SKM-1 treated with dmso at 0.1 percent for 144 hours (cell line): ENCODE data around the gene IL4I1.
"Not testable (repeated sequence)": the region's sequence is repeated elsewhere in the genome, so short reads cannot be mapped to it uniquely, and the experiment has no call there.

Experiments
- DNase-seq: peaks from one replicate; lab custom pipeline; 2025; ENCODE audit not compliant: unreplicated experiment; lab: John Stamatoyannopoulos, UW

IL4I1 gene

DNA sequence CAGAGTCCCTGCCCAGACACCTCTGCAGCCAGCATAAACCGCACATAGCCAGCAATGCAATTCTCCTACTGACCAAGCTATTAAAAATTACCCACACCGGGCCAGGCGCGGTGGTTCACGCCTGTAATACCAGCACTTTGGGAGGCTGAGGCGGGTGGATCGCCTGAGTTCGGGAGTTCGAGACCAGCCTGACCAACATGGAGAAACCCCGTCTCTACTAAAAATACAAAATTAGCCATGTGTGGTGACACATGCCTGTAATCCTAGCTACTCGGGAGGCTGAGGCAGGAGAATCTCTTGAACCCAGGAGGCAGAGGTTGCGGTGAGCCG is 28.2 kb upstream of the IL4I1 start:
- not testable (repeated sequence) for DNase-seq

- no peak for DNase-seq
Observed at GRCh38 chr19:49924004-49924880, 27.6 kb upstream of the IL4I1 start.

DNA sequence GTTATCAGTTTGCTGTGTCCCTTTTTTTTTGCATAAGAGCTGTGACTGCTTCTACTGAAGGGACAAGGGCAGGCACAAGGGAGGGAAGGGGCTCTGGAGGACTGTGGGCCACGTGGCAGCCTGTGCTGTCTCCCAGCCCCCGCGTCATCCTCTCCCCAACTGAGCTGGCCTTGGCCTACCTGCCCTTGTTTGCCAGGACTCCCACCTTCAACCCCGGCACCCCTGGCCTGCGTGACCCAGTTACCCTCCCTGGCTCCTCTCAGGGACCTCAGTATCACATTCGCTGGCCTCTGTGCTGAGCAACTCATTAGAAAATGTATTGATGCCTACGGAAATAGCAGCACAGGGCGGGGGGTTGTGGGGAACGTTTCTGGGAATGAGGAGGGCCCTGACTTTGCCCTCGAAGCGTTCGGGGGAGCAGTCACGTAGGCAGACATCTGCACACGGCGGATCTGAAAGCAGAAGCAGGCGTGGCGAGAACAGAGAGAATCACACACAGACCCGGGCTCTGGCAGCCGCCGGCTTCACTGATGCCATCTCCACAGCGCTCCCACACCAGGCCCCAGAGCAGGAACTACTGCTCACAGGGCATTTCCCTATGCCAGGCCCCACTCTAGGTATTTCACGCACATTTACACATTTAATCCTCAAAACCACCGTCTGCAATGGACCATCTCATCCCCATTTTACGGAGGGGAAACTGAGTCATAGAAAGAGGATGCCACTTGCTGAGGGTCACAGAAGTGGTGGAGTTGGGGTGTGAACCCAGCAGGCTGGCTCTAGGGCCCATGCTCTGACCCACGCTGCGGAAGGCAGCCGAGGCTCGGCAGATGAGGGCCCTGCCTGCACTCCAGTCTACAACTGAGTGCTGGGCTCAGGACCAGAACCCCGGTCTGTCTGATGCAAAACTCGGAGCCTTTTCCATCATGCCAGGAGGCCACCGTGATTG is 26.6 kb upstream of the IL4I1 start:
- DNase-seq = no peak

DNA sequence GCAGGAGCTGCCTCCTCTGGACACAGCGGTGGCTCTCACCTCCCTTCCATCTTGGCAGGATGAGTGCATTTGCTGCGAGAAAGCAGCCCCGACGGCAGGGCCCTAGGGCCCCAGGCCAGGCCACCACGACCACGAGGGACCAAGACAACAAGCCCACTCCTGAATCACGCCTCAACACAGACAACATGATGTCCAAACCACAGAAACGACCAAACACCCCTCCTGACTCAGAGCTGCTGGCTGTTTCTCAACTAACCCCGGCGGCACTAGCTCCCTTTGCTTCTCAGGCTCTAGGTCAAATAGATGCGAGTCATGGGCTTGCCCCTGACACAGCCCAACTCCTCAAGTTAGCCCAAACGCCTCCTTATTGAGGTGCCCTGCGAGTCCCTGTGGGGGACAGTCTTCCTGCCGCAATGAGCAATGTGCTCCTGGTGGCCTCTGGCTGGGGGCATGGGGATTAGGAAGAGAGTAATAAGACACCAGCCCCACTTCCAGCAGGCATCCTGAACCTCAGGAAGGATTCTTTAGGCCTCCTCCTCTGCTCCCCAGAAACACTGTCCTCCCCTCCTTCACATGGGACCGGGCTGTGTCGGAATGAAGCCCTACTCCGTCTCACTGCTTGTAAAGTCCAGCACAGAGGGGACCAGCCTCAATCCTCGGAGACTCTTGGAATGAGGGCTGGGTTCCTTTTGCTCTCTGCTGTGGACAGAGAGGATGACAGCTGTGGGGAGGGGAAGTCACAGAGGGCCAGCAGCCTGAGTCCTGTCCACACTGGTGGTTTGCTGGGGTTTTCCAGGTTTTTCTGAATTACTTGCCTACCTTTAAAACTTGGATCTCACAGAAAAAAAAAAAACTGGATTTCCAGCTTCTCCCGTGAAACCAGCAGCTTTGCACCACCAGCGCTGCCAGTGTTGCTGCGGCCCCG is 25.4 kb upstream of the IL4I1 start:
- DNase-seq = no peak

GRCh38 chr19:49920624-49921363 is 24.1 kb upstream of the IL4I1 start:
- DNase-seq = no peak

GRCh38 chr19:49918089-49918488 is 21.4 kb upstream of the IL4I1 start:
- no peak for DNase-seq

DNA sequence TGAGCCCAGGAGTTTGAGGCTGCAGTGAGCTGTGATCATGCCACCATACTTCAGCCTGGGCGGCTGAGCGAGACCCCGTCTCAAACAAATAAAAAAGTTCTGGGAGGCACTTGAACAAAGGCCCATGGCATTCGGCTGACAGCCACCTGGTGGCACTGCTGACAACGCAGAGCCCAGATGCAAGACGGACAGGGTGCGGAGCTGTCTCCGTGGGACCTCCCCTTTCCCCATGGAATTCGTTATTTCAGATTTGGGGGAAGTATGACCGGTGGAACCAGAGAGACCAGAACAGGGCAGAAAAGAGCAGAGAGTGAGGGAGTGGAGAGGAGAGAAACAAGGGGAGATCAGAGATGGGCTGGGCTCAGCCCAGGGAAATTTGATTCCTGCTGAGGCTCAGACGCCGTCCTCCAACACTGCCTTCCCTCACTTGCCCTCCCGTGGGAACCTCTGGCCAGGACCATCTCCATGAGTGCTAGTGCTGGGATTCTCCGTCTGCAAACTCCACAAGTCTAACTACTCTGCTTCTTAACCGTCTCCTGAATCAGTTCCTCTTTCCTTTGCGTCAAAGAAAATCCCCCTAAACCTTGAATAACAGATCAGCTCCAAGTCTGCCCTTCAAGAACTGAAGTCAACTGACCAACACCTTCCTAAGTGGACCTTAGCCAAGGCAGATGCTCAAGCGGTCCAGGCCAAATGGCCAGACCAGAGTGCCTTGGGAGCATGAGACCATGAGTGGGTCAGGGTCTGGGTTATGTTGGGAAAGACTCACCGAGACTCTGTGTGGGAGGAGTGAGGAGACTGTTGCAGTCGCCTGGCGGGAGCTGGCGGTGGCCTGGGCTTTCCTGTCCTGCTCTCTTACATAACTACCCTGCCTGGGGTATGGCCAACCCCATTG is 20.4 kb upstream of the IL4I1 start:
- DNase-seq = no peak

GRCh38 chr19:49915271-49915670 is 18.6 kb upstream of the IL4I1 start:
- no peak for DNase-seq

- DNase-seq = no peak
Observed at GRCh38 chr19:49913720-49914119, 17.0 kb upstream of the IL4I1 start.

DNA sequence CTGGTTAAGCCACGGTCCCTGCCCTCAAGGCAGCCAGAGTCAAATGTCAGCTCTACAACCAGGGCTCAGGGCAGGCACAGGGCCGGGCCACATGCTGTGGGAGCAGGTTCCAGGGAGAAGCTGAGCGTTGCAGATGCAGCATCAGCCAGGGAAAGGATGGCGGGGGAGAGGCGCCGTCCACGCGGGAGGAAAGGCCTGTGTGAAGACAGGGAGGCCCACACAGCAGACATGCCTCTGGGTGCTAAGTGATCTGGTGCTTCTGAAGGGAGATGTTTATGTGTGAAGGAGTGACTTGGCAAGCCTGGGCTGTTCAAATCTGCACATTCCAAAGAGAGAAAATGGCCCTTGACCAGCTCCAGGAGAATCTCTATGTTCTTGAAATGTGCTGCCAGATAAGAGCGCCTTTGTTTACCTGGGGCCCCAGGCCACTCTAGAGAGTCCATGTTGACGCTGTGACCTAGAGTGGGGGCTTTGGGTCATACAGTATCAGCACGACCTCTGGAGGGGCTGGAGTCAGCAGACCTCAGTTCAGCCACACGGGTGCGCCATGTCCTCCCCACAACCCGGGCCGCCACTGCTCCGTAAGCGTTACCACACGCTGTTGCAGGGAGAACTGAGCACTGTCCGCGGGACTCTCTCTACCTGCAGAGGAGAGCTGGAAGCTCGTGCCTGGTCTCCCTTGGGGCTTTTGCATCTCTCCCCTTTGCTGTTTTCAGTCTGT is 16.4 kb upstream of the IL4I1 start:
- DNase-seq = no peak

DNA sequence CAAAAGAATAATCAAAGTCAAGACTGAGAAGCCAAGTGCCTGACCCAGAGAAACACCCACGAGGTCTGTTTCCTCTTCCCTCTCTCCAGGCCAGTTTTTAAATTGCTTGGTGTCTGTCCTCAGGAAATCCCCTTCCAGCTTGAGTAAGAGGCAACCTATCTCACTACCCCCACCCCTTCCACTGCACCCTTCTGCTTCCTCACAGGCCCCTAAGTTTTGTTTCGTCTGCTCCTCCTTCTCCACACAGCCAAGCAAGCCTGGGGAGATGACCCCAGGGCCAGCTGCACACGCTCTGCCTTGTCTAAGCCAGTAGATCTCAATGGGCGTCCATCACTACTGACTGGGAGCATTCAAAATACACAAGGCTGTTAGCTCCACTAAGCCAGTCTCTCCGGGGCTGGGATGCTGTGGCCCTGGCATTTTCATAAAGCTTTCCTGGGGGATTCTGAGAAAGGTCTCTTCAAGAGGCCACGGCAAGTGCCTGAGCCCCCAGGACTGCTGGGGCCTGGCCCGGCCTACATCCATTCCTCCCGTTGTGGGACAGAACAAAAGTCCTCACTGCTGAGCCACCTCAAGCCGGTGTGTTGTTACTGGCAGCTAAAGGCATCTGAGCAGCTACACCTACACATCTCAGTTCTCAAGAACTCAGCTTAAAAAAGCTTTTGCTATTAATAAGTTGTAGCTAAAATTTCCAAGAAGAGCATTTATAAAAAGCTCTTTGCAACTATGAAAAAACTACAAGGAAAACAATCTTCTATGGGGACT is 14.9 kb upstream of the IL4I1 start:
- DNase-seq = peak; percentile 34

DNA sequence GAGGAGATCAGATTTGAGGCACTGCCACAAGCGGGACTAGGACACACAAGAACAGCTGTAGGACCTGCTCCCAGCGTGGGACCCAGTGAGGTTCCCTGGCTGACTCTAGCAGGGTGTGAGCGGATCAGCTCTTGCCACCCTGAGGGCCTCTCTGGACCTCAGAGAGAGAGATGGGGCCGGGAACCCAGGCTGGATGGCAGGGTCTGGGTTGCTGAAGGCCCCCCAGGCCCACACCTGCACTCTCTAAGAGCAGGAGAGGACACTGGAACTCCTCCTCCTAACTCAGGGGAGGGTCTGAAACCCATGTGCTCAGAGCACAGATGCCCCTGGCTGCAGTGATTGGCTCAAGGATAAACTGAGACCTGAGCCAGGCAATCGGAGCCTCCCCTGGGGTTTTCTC is 13.5 kb upstream of the IL4I1 start:
- no peak for DNase-seq

DNA sequence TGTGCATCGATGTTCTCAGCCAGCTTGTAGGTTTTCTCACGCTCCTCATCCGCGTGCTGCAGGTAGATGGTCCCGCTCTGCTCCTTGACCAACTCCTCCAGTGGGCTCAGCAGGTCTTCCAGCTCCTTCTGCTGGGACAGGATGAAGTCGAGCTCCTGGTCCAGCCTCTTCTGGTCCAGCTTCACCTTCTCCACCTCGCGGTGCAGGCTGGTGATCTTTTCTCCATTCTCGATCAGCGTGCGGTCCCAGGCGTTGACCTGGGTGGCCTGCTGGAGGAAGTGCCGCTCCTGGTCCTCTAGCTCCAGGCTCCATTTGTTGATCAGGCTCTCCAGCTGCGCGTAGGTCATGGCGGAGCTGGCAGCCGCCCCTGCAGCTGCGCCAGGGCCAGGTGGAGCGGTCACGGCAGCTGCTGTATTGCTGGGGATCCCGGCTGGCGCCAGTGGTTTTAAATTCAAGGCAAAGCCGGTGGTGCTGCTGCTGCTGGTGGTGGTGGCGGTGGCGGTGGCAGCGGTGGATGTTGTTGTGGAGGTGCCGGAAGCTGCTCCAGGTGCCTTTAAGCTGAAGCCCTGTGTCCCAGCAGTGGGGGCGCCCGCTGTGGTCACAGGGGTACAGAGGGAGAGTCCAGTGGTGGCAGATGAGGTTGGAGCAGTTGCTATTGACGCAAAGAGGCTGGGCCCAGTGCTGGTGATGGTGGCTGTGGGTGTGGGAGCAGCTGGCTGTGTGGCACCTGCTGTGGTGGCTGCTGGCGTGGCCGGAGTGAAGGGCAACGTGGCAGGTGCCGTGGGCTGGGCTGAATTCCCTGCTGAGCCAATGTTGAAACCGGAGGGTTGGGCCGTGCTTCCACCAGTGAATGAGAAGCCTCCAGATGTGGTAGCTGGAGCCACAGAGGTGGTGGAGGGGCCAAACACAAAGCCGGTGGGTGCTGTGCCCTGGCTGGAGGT is 12.1 kb upstream of the IL4I1 start:
- no peak for DNase-seq

DNA sequence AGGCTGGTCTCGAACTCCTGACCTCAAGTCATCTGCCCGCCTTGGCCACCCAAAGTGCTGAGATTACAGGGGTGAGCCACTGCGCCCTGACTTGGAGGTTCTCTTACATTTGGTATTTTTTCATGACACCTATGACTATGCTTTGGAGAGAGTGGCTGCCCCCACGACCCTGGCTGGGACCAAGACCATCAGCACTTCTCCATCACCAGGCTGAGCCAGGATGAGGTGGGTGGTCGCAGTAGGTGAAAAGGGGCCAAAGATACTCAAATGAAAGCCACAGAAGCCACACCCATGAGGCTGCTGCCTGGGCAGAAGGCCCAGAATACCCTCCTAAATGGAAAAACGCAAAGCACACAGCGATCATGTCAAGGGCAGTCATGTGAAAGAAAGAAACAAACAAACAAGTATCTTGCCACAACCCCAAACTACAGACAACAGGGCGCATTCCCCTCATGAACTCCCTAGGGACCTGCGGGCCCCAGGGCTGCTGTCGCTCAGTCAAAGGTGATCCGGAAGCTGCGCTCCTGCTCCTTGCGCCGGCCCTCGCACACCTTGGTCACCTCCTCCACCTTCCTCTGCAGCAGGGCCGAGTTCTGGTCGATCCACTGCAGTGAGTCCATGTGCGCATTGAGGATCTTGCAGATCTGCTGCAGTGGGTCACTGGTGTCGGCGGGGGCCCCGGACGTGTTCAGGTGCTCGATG is 11.2 kb upstream of the IL4I1 start:
- no peak for DNase-seq

- DNase-seq = no peak
Observed at GRCh38 chr19:49906879-49907564, 10.3 kb upstream of the IL4I1 start.

DNA sequence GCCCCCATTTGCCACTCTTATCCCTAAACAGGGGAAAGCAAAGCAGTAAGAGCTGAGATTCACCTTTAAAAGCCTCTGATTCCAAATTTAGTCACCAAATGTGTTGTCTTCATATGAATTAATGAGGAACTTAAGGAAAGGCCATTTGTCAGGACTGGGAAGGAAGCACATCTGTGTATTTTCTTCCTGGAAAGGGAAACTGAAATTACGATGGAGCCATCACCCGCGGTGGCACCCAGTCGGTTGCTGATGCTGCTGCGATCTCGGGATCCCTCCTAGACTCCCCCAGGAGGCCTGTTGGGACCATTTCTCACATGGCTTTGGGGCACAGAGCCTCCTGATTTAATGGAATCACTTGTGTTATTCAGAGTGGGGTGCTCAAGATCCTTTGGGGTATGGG is 7.4 kb upstream of the IL4I1 start:
- no peak for DNase-seq
